DND-41 (cell line): ENCODE measurements around the gene CAMKMT.

ENCODE experiments used
- CTCF ChIP-seq: IDR thresholded peaks from 2 replicates; pipeline ENCODE4 v1.5.1; 2012; ENCODE audit warnings: borderline replicate concordance, low read length, moderate library complexity, mild to moderate bottlenecking; ENCODE audit not compliant: poor library complexity, severe bottlenecking; ENCODE audit errors: extremely low read depth
- EZH2 ChIP-seq: IDR thresholded peaks from 3 replicates; pipeline ENCODE4 v1.6.1; 2012; ENCODE audit warnings: borderline replicate concordance, low read depth, mild to moderate bottlenecking, moderate library complexity, low read length, inconsistent platforms; ENCODE audit not compliant: severe bottlenecking

GRCh38 chr2:44742057-44742456, 380.3 kb downstream of the CAMKMT start:
- TF ChIP-seq CTCF: no peak
- no peak for TF ChIP-seq EZH2
